ENCODE measurements around the gene UNC45A. TPM values are rescaled to one million over a fixed set of nuclear protein-coding genes. Genes with fewer than 3 reads are reported as not detected.
"Not testable (repeated sequence)": the region's sequence is repeated elsewhere in the genome, so short reads cannot be mapped to it uniquely, and the experiment has no call there.

Gene UNC45A
- total RNA-seq, 1 donor from 2014 or later, result 52.9 TPM

DNA sequence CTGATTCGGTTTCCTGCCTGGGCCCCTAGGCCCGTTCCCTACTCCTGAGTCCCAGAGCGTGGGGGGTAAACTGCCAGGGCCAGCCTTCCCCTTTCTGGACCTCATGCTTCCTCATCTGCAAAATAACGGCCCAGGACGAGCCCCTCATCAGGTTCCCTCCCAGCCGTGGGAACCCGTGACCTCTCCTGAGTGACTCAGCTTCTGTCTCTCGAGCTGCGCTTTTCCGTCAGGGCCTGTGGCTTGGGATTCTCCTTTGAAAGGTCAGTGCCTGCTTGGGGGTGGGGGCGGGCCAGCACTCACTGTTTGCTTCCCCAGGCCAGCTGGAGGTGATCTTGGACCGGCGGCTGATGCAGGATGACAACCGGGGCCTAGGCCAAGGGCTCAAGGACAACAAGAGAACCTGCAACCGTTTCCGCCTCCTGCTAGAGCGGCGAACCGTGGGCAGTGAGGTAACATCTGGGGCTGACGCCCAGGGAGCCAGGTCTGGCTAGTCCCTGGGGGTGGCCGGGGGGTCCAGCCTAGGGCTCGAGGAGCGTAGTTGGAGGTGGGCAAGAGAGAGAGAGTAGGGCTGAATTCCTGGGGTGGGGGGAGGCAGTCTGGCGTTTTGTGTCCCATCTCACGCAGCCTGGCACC, 19.2 kb upstream of the UNC45A start:
- no peak for DNase-seq (ENCODE audit: low spot score)

DNA sequence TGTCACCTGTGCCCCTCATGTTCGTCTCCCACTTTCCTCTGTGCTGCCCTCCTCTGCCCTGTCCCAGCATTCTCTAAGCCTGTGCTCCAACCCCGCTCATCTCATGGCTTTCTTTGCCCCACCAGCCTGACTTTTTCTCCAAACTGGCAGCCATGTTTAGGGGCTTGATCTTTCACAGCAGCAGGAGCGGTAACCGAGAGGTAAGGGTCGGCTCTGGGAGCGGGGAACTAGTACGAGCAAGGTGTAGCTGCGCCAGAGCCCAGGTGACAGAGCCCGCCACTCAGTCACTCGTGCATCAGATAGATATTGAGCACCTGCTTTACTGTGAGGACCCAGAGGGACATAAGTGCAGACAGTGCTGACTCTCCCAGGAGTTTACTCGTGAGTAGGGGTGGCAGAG, 18.6 kb upstream of the UNC45A start:
- no peak for DNase-seq (ENCODE audit: low spot score)

DNA sequence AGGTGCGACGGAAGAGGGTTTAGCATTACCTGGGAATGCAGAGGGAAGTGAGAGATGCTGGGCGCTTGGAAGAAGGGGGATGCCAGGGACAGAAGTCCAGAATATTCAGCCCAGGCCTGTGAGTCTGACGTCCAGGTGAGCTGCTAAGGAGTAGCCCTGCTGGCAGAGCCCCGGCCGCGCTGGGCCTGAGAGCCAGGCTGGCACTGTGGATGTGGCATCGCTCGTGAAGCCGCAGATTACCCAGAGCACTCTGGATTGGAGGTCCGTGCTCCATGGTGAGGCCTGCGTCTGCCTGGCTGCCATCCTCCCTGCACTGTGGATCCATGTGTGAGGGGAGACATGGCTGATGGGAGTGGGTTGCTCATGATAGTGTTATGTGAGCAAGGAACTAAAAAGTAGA, 17.5 kb upstream of the UNC45A start:
- no peak for DNase-seq (ENCODE audit: low spot score)

DNA sequence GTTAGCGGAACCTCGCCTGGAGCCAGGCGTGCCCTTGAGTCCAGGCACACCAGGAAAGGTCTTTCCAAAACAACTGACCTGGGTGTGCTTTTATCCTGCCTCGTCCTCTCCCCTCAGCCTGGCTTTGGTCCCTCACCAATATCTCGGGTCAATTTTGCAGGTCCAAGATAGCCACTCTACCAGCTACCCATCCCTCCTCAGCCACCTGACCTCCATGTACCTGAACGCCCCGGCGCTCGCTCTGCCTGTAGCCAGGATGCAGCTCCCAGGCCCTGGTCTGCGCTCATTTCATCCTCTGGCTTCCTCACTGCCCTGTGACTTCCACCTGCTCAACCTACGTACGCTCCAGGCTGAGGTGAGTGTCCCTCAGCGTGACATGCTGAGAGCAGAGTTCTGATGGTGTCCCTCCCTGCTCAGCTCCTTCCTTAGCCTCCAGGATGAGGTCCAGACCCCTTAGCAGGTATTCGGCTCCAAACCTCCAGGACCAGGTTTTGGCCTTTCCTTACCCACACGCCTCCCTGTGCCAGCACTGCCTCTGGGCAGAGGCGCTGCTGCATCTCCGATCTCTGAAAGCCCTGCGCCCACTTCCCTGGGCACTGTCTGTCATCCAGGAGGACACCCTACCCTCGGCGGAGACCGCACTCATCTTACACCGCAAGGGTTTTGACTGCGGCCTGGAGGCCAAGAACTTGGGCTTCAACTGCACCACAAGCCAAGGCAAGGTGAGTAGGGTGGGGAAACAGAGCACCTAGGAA, 16.9 kb upstream of the UNC45A start:
- no peak for DNase-seq (ENCODE audit: low spot score)

DNA sequence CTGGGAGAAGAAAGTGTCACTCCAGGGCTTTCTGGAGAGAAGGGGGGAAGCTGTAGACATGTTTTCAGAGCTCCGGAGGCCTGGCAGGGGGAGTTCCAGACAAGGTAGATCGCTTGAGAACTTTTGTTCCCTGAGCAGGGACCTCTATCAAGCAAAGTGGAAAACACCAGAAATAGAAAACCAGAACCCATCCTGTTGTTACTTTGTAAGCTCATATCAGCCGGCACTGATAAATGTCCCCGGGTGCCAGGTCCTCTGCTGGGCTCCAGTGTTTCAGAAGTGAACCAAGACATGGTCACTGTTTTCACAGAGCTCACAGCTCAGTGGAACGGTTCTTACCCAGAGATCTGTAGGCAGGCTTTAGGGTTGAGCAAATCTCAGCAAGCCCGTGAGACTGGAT, 16.2 kb upstream of the UNC45A start:
- DNase-seq (ENCODE audit: low spot score), result no peak

DNA sequence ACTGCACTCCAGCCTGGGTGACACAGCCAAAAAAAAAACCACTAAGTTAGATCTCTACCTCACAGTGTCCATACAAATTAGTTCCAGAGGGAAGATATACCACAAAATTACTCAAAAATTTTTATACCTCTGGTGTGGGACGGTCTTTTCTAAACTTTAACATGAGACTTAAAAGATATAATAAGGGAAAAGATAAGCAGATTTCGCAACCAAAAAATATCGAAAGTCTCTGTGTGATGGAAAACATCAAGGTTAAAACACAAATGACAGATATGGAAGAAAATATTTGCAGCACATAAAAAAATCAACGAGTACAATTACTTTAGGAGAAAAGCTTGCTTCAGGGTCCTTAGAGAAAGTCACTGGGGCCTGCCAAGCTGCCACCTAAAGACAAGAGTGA, 13.2 kb upstream of the UNC45A start:
- no peak for DNase-seq (ENCODE audit: low spot score)

DNA sequence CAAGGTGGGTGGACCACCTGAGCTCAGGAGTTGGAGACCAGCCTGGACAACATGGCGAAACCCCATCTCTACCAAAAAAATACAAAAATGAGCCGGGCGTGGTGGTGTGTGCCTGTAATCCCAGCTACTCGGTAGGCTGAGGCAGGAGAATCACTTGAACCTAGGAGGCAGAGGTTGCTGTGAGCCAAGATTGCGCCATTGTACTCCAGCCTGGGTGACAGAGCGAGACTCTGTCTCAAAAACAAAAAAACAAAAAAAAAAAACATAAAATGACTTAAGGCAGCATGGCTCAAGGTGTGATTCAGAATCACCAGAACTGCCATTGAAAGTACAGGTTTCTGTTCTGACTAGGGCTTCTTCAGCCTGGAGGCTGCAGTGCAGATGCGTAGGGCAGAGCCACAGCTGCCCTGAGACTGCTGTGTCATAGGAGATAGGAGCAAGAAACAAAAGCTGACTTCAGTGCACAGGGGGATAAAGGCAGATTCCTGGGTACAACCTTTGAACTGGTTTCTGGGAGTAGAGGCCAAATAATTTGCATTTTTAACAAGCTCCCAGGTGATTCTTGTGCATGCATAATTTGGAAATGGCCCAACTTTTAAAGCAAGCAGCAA, 12.3 kb upstream of the UNC45A start:
- DNase-seq (ENCODE audit: low spot score), result not testable (repeated sequence)

DNA sequence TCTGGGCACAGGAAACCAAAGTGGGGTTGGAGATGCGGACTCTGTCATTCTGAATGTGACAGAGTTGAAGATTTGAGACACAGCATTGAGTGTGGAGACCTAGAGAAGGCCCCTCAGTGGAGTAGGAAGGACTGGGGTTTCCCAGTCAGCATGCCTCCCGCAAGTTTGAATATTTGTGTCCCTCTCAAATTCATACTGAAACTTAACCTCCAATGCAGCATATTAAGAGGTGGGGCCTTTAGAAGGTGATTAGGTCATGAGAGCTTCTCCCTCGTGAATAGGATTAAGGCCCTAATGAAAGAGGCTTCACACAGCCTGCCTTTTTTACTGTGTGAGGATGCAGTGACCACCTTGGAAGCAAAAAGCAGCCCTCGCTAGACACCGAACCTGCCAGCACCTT, 10.7 kb upstream of the UNC45A start:
- no peak for DNase-seq (ENCODE audit: low spot score)

DNA sequence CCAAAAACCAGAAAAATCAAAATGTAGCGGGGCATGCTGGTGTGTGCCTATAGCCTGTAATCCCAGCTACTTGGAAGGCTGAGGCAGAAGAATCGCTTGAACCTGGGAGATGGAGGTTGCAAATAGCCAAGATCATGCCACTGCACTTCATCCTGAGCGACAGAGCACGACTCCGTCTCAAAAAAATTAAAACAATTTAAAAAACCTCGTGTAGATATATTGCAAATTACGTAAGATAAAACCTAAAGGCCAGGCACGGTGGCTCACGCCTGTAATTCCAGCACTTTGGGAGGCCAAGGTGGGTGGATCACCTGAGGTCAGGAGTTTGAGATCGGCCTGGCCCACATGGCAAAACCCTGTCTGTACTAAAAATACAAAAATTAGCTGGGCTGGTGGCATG, 8.3 kb upstream of the UNC45A start:
- not testable (repeated sequence) for DNase-seq (ENCODE audit: low spot score)

DNA sequence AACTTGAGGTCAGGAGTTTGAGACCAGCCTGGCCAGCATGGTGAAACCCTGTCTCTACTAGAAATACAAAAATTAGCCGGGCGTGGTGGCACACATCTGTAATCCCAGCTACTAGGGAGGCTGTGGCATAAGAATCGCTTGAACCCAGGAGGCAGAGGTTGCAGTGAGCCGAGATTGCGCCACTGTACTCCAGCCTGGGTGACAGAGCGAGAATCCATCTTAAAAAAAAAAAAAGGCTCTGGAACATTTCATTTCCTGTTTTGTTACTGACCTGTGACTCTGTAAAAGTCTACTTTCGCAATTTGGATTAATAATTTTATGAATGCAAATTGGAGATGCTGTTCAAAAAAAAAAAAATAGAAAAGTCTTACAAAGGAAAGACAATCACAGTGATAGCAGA, 7.0 kb upstream of the UNC45A start:
- not testable (repeated sequence) for DNase-seq (ENCODE audit: low spot score)

DNA sequence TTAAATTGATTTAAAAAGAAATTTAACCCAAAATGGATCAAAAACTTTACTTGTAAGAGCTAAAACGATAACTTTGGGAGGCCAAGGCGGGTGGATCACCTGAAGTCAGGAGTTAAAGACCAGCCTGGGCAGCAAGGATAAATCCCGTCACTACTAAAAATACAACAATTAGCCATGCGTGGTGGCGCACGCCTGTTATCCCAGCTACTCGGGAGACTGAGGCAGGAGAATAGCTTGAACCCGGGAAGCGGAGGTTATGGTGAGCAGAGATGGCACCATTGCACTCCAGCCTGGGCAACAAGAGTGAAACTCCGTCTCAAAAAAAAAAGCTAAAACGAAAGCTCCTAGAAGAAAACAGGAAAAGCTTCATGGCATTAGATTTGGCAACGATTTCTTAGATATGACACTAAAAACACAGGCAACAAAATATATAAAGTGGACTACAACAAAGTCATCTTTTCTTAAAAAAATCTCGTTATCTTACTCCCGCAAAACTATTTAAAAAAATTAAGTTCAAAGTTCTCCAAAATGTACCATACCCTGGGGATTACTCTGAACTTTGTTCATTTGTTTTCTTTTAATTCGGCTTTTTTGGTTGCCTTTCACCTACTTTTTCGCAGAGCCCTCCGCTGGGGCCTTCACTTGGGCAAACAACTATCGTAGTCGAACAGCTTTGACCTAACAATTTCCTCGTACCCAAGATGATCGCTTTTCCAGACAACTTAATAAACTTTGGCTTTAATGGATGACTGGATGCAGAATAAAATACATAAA, 5.7 kb upstream of the UNC45A start:
- no peak for DNase-seq (ENCODE audit: low spot score)

DNA sequence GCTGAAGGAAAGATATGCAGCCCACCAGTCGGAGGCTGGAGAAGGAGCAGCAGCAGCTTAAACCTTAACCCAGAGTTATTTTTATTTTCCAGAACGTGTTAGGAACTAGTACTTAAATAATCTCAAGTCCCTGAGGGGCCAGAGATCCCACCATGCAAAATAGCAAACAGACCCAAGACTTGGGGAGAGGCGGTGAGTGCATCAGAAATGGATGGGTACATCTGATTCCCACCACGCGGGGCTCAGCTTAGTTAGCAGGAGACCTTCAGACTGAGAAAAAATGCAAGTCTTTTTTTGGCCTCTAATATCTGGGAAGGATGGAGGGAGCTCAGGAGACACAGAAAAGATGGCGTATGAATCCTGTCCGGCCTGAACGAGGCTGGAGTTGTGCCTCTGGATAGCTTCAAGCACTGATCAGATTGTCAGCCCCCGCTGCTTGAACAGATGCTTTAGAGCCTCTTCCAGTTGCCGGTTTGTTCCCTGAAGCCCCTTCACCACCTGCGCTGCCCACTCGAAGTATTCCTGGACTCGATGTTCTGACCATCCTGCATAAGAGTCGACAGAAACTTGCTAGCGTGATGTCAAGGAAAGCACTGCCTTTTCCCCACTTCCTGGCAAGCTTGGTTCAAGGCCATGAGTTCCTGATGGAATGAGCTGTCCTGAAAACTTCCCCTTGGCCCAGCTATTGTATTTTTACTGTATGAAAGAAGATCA, 4.1 kb upstream of the UNC45A start:
- no peak for DNase-seq (ENCODE audit: low spot score)

DNA sequence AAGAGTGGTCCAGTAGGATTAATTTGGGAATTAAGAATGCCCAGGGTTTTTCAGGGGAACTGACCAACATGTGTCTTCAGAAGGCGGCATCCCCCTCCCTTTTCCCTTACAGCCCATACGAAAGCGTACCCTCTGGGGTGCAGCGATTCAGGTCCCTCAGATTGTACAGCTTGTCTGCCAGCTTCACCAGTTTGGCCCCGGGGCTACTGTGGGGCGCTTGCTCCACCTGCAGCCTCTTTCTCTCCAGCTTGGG, 3.6 kb upstream of the UNC45A start:
- no peak for DNase-seq (ENCODE audit: low spot score)

DNA sequence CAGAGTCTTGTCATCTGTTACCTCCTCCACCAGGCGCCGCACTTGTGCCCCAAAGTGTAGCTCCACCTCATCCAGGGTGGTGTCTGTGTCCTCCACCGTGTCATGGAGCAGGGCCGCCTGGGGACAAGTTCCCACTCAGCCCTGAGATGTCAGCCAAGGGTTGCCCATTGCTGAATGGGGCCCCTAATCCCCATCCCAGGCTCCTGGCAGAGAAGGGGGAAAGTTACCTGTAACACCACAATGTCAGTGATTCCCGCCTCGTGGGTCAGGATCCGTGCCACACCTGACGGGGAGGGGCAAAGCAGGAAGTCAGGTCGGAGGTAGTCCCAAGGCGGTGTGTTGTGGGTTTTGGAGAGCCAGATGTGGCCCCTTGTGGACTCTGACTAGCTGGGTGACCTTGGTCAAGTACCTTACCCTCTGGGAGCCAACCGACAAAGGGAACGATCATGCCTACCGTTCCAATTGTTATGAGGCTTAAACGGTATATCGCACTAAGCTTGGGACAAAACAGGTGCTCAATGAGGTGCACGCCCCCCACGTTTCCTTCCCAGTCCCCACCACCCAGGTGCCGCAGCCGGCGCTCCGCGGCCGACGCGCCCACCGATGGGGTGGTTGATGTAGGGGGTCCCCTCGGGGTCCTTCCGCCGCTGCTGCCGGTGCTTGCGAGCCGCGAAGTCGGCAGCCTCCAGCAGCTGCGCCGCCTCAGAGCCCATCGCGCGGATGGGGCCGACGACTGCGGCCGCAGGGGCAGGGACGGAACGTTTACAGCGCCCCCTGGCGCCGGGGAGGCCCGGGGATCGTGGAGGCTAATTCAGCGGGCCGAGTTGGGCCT, 3.0 kb upstream of the UNC45A start, which contains the start of gene HDDC3:
TSS of gene HDDC3 (minus strand) at position 722 of the 832 bp plus-strand sequence. CDS start at position 713, 9 bp downstream.
- peak; percentile 98 for DNase-seq (ENCODE audit: low spot score)

DNA sequence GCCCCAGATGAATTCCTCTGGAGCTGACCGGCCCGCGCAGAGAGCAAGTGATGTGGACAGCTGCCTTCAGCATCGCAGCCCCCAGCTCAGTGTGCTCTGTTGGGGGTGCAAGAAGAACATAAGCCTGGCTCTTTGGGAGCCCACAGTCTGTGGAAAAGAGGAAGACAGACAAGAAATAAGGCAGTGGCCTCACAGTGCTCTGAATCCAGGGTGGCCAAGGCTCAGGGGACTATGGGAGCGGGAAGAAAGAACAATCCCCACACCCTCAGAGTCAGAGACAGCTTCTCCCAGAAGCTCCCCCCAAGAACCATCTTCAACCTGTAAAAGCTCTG, 2.5 kb upstream of the UNC45A start:
- no peak for DNase-seq (ENCODE audit: low spot score)

DNA sequence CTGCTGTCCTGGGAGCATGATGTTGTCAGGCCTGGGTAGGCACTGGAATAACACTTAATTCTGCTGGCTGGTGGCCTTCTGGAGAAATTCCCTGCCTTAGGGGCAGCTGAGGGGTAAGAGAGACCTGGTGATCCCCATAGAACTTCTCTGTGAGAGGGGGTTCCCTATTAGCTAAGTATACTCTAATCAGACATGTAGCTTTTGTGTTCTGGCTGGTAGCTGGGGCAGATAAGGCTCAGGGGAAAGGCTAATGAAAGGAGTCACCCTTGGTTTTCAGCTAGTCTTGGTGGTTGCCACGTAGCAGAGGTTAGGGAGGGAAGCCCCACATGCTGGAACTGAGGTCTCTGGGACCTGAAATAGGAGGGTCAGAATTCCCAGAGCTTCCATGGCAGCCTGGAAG, 1.8 kb upstream of the UNC45A start:
- no peak for DNase-seq (ENCODE audit: low spot score)

DNA sequence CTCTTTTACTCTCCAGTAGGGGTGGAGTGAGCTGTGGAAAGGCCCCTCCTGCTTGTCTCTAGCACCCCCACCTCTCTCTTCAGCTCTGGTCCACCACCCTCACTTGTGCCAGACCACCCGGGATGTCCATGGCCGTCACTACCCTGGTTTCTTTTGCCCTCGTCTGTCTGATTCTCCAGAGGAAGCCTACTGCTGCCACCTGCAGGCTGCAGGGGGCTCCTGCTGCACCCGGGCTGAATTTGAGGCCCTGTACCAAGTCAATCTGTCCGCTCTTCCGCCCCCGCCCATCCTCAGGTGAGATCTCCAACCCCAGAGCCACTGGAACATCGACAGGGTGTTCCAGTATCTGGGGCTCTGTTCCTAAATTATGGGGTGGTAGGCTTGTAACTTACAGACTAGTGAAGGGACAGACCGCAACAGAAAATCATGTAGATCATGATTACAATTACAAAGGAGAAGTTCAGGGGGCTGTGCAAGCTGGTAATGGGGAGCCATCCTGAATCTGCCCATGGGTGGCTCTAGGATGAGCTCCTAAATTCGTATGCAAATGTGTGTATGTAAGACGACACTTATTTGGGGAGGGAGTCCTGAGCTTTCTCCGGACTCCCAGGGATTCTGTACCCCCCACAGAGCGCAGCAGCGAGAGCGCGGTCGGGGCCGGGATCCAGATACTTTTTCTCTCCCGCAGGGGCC, 683 bp upstream of the UNC45A start:
- DNase-seq (ENCODE audit: low spot score), result no peak

DNA sequence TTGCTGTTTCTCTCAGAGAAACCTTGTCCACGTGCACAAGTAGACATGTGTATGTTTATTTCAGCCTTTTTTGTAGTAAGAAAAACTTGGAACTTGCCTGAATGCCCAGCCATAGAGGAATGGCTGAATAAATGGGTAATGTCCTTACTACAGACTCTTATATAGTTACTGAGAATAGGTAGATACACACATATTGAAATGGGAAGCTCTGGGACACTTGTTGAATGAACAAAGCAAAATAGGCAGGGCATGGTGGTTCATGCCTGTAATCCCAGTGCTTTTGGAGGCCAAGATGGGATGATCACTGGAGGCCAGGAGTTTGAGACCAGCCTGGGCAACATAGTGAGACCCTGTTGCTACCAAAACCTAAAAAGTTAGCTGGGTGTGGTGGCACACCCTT, 1.7 kb downstream of the UNC45A start:
- DNase-seq (ENCODE audit: low spot score), result no peak

DNA sequence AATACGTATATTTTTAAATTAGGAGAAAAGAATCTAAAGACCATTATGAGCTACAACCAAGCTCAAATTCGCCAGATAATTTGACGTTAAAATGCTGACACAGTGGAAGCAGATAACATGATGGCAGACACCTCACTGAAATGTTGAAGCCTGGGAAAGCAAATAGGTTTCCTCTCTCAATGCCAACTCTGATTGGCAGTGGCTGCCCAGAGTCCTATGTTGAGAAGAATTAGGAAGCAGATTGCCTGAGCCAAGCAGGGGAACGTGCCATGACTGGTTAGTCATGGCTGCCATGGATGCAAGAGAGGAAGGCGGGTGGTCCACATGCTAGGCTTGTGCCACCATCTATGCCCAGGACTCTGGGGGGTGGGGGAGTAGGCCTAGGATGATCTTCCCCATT, 3.2 kb downstream of the UNC45A start:
- no peak for DNase-seq (ENCODE audit: low spot score)

DNA sequence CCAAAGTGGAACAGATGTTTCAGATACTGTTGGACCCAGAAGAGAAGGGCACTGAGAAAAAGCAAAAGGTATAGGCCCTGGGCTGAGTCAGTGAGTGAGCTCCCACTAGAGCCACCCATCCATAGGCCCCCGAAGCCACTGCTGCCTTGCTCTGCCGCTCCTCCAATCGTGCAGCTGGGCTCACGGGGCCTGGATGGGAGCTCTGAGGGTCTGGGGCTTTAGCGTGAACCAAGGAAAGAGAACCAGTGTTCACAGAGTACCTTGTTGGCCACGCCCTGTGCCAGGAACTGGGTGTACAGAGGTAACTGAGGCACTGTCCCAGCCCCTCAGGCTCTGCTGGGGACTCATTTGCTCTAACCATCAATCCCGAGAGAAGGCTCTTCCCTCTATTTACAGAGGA, 4.7 kb downstream of the UNC45A start:
- DNase-seq (ENCODE audit: low spot score), result no peak

All from mesenteric fat pad (tissue), 1 donor.